ENCODE results near the gene AFF3.

Gene AFF3

DNA sequence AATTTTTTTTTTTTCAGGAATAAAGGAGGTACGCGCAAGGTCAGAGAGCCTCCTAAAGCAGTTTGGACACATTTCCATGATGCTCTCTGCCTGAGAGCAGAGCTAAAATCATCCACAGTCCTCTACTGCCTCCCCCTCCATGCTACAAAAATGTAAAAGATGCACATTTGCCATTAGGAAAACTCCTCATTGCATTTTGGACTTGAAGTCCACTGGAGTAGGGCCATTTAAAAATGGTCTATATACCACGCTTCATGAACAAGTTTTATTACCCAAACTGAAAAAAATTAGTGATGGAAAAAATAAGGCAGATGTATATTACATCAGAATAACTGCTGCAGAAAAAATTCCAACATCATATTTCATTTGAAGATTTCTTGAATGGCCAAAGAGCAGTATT is 256.0 kb downstream of the AFF3 start:
- H3K4me3 ChIP-seq (ENCODE audit: low read length), result no peak overlapping the region
- DNase-seq (ENCODE audit: low read depth, low spot score), result no peak

DNA sequence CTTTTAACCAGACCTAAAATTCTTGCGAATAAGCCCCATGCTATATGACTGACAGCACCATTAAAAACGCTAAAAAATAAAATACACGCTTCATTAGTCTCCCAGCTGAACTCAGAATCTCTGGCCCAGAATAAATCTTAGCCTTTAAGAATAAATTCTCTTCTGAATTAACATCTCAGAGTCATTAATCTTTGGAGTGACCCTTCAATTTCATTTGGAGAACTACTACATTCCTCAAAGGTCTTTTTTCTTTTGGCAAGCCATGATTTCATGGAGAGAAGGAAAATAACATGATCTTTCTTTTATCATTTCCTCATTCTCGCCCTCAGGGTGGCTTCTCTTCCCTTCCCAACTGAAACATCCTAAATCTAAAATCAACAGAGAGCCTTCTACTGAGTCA is 259.0 kb downstream of the AFF3 start:
- no peak for DNase-seq (ENCODE audit: low read depth, low spot score)
- H3K4me3 ChIP-seq (ENCODE audit: low read length), result no peak overlapping the region

DNA sequence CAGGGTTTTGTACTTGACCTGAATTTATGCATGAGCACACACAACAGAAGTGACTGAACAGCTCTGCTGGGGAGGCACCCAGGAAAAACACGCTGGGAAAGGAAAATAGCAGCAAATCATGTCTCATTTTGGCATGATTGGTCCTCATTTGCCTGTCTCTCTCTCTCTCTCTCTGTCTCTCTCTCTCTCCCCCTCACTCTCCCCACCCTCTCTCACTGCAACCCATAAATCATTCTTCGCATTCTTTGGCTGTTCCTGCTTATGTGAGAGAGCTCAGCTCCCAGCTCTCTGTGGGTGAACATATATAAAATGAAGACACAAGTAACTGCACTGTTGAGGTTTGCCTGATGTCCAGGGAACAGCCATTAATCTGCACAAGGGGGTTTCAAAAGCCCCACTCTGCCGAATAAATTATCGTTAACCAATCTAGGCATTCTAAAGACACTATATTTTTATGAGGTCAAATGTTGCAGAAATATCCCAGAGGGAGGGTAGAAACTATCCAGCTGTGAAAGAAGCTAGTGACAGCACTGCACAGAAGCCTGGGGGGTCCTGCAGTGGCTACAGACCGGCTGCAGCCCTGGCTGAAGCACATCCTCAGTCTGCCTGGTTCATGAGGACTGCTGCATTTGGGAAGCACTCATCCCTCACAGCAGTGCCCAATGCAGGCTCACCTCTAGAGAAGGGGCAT is 260.3 kb downstream of the AFF3 start:
- DNase-seq (ENCODE audit: low read depth, low spot score), result no peak
- no peak overlapping the region for H3K4me3 ChIP-seq (ENCODE audit: low read length)

DNA sequence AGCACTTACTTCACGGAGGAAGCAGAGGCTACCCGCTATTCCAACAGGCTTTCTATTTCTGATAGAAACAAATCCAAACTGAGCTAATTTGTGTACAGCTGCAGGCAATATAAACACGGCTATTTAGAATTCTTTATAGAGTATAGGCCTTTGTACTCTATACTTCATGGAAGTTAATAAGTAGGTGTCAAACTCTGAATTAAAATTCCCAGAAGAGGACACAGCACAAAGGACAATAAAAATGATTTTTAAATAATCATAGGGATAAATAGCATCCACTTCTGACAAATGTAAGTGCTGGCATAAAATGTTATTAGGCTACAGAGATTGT is 261.5 kb downstream of the AFF3 start:
- DNase-seq (ENCODE audit: low read depth, low spot score), result no peak
- H3K4me3 ChIP-seq (ENCODE audit: low read length), result no peak overlapping the region

DNA sequence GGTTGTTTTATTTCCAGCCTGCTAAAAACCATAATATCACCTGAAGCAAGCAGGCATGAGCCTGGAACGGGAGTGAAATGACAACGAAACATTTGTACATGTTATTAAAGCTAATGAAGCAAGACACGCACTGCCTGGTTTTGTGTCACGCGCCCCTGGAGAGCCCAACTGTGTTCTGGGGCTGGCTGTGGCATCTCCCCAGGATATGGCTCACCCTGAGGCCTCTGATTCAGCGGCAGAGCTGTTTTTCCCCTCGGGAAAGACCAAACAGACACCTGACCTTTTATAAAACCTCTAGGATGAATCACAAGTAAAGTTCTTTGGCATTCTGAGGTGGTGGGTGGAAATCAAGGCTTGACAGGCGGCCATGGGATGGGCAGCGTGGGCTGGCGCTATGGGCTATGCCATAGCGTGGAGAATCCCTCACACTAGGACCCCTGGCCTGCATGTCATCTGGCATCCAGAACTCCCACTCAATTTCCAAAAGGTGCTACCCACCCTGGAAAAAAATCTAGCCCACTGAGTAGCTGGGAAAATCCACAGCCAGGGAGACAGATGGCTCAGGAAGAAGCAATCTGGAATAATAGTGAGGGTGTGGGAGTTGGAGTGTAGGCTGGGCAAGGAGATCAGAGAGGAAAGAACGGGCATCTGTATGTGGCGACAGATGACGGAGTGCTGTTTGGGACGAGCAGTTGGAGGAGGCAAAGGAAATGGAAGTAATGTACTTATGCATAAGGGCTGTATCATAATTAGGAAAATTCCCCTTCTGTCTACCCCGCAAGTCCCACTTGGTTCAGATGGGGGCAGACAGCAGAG is 262.0 kb downstream of the AFF3 start:
- no peak for DNase-seq (ENCODE audit: low read depth, low spot score)

DNA sequence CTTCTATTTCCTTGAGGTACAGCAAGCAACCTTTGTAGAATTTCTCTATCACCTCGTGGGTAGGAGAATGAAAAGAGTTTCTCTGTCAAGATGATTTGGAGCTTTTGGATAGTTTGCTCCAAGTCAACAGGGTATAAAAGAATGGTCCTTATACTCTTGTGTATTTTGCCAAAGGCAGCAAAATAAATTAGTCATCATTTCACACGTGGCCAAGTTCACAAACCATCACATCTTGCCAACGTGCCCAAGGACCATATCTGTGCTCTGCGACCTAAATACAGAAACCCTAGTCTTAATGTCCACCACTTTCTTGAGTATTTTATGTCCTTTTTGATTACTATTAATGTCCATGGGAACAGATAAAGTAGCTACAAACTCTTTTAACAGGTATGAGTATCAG is 262.9 kb downstream of the AFF3 start:
- no peak overlapping the region for H3K4me3 ChIP-seq (ENCODE audit: low read length)
- no peak for DNase-seq (ENCODE audit: low read depth, low spot score)

More for the DNA sequence above, 262.0 kb downstream of the AFF3 start:
- H3K4me3 ChIP-seq (ENCODE audit: low read length), result no peak overlapping the region

DNA sequence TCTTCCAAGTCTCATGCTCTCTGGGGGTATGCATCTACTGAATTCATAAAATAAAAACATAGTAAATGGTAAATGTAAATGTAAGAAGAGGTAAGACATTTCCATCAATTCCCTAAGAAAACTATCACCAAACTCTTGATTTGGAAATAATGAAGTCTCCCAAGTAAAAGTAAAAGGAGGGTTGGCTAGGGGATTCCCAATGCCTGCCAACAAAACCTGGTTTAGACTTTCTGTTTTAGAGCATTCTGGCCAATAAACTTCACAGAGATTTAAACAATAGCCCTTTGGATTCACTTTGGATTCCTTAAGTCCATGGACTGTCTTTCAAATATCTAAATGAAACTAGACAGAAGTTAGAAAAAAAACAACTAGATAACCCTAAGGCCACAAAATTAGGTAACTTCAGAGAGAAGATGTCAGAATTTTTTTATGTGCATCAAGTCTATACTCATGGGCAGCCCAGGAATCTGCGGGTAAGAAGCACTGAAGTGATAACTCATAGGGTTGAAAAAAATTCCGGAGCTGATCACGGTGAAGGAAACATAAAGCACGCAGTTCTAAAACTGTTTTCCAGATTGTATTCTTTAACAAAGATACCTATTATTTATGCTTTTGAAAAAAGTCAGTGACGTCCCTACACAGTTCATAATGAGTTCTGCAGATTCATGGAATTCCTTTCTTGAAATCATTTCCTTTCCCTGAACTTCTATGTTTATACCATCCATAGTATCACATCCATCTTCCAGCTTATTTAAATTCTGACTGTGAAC is 263.6 kb downstream of the AFF3 start:
- H3K4me3 ChIP-seq (ENCODE audit: low read length), result no peak overlapping the region
- DNase-seq (ENCODE audit: low read depth, low spot score), result no peak

DNA sequence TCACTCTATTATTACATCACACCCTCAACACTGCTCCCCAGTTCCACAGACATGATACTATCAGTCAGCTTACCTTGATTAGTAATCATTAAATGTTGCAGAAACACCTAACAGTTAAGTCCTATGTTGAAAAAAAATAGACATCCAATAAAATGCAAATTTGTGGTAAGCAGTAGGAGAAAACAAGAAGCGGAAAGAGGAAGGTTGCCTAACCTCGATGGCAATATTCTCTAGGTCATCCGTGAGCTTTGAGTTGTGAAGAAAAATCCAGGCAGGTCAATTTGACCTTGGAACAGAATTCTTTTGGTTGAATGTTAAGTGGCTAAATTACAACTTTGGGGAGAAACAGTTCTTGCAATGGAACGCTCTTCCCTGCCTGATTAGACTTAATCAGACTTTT is 264.4 kb downstream of the AFF3 start:
- DNase-seq (ENCODE audit: low read depth, low spot score), result no peak

DNA sequence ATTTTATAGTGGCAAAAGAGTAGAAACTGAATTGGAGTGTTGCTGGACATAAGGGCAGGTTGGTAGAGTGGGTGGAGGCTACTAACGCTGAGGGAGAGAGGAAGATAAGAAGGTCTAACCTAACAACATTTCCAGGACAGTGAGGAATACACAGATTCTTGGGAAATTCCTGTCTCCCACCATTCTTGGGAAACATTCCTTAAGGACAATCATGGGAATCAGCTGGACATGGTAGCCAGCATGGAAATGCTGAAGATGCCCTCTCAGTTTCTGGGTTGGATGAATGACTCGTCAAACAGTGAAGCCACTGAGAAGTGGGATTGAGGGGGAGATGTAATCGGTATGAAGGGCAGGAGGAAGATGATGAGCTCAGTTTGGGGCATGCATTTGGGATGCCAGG is 265.4 kb downstream of the AFF3 start:
- no peak overlapping the region for H3K4me3 ChIP-seq (ENCODE audit: low read length)
- DNase-seq (ENCODE audit: low read depth, low spot score), result no peak

More for the DNA sequence above, 264.4 kb downstream of the AFF3 start:
- H3K4me3 ChIP-seq (ENCODE audit: low read length), result no peak overlapping the region

DNA sequence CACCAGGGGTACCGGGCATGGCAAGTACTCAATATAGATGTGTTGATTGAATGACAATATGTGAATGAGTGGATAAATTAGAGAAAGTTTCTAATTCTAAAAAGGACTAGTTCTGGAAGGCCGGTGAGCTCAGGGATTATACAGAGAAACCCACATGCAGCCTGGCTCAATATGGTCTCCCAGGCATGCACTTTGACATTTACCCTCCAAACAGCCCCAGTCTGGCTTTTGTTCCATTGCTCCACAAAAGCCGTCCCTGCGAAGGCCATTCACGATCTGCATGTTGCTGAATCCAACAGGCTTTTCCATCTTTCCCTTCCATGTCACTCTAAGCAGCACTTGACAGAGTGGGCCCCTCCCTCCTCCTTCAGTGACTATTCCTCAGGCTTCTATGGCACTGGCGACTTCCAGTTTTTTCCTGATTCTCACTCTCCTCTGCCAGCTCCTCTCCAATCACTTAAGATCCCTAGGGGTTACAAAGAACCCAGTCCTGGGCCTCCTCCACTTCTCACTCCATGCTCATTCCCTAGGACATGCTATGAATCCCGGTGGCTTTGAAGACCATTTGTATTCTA is 266.7 kb downstream of the AFF3 start:
- H3K4me3 ChIP-seq (ENCODE audit: low read length), result no peak overlapping the region
- no peak for DNase-seq (ENCODE audit: low read depth, low spot score)

DNA sequence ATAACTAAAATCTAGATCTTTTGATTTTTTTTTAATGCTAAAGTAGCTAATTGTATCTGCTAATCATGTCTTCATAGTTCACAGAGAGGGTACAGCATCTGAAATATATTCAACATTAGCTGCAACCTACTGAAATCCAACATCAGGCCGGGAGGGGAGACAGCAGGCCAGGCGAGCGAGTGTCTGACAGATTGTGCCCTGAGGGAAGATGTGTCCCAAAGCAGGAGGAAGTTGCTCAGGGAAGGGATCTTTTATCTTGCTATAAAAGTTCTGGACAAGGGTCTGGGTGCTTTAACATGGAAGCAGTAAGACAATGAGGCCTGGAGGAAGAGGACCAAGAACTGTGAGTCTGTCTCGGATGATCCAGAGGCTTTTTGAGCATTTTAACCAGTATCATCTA is 274.1 kb downstream of the AFF3 start:
- H3K4me3 ChIP-seq (ENCODE audit: low read length), result no peak overlapping the region
- no peak for DNase-seq (ENCODE audit: low read depth, low spot score)

DNA sequence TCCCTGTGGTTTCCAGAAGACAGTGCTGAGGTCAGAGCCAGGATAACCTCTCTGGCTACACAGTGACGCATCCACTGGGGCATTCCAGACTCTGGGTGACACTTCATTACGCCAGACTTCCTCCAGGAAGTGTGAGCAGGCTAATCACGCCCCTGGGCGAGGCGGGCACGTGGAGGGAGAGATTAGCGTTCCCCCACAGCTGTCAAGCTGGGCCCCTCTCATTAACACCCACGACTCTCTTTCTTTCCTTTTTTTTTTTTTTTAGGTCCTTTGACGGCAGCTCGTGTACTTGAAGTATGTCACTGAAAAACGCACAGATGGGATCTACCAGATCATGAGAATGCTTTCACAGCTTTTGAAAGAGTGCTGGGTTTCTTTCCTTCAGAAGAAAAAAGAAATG is 274.6 kb downstream of the AFF3 start:
- H3K4me3 ChIP-seq (ENCODE audit: low read length), result no peak overlapping the region
- DNase-seq (ENCODE audit: low read depth, low spot score), result no peak

DNA sequence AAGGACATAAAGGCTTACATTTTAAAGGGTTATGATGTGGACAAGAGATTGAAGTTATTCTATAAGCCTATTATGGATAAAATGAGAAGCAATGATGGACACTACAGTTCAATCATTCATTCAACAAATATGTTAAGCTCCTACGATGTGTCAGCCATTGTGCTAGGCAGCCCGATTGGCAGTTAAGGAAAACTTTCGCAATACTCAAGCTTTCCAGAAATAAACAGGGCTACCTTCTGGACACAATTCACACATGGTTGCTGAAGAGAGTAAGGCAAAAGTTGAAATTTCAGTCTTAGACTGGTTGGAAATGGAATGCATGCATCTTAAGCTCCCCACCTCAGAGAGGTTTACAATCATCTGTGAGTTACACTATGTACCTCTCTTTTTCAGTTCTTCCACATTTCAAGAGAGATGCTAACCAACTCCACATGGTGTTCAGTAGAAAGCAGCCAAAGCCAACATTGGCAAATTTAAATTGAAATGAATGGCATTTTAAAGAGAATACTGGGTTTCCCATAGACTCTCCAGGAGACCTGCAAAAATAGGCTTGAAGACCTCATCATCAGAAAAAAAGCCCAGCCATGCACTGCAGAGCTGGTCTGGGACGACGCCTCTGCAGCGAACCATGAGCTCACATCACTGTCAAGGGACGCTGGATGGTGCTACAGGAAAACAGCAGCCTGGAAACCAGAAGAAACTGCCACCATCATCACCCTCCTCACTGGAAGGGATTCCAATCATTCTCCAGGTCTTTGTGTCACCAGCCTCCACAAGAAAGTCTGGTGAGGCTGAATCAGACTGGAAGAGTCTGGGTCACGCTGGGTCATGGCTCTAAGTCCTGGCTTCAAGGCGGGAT is 276.3 kb downstream of the AFF3 start:
- no peak overlapping the region for H3K4me3 ChIP-seq (ENCODE audit: low read length)
- no peak for DNase-seq (ENCODE audit: low read depth, low spot score)

DNA sequence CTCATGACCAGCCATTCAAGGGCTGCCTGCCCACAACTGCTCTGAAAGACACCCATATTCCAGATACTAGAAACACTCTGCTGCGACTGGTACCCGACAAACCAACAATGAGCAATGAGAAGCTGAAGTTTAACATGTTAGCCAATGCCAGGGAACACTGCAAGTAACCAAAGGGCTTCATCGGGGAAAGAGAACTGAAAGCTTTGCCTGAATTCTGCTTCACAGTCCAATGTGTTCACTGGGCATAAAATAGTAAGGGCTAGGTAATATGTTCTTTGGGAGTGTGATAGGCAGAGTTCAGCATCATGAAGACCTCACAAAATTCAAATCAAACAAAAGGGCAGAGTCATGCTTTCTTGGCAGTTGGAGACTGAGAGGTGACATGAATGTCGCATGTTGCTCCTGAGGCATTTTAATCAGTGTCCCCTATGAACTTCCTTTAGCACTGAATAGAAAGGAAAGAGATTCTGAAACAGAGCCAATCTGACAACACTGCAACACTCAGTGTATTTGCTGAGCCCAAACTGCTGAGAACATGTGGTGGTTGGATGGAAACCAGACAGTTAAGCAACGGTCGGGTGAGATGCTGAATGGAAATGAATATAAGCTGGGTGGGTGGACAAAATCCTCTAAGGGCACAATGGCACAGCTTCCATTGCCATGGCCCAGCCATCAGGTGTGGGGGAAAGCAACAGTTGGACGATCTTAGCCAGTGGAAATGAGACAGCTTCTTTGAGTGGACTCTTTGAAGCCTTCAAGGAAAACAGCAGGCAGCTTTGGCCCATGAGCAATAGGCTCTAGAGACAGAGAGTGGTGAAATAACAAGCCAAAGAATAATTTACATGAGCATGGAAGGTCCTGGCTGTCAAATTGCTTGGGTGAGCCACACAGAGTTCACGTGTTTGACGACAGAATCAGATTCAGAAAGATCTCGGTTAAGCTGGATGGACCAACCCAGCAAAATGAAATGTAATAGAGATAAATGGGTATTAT is 277.5 kb downstream of the AFF3 start:
- DNase-seq (ENCODE audit: low read depth, low spot score), result no peak
- no peak overlapping the region for H3K4me3 ChIP-seq (ENCODE audit: low read length)

DNA sequence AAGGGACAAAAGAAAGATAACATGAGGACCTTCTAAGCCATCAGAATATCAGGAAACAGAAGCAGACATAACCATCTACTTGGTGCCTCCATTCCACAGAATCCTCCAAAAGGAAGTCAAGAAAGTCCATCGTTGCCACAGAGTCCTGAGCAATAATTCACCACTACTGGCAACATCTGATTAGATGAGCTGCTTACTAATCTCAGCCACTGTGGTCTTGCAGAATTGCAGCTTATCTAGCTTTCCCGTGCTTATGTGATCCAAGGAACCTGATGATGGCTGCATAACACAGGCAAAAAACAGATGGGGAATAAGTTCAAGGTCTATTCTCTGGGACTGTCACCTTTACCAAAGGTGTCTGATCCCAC is 278.5 kb downstream of the AFF3 start:
- H3K4me3 ChIP-seq (ENCODE audit: low read length), result no peak overlapping the region
- no peak for DNase-seq (ENCODE audit: low read depth, low spot score)

DNA sequence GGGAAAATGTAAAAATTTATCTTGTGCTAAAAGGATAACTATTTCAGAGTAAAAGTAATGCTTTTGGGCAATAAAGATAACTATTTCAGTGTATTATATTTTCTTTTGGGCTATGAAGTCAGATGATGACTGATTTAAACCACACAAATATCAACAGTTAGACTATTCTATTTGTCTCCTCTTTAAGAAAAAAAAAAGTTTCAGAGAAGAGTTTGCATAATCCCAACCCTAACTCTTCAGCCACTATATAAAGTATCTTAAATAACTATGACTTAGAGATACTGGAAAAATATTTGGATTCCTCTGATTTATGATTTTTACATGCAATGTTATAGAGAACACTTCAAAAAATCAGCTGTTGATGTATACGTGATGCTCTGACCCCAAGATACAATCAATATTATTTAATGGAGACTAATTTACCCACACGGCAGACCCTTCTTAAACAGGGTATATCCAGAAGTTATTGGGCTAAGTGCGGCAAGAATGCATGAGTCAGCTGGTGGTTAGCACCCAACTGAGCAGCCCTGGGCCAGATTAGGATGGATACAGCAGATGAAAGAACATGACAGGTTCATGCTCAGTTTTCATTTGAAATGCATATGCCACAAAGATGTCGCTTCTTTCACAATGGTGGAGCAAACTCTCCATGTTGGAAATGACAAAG is 279.0 kb downstream of the AFF3 start:
- DNase-seq (ENCODE audit: low read depth, low spot score), result no peak
- no peak overlapping the region for H3K4me3 ChIP-seq (ENCODE audit: low read length)

DNA sequence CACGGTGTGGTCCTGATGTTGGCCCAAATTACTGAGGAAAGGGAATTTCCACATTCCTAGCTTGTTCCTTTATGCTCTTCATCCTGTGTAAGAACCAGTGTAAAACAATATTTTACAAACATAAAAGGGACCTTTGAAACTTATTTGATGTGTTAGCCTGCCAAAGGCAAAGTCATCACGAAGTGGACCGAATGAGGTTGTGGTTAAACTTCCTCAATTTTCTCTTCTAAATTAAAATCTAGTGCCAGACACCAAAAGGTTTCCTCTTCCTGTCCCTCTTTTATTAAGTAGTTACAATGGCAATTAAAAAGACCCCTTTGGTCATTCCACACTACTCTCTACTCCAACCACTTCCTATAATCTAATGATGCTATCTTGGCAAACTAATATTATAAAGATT is 279.8 kb downstream of the AFF3 start:
- no peak overlapping the region for H3K4me3 ChIP-seq (ENCODE audit: low read length)

More for the DNA sequence above, 279.8 kb downstream of the AFF3 start:
- DNase-seq (ENCODE audit: low read depth, low spot score), result no peak
